ENCODE measurements around the gene ZBTB7C. TPM values are rescaled to one million over a fixed set of nuclear protein-coding genes. Genes with fewer than 3 reads are reported as not detected.

The ZBTB7C gene
- total RNA-seq, 1 donor: not detected

DNA sequence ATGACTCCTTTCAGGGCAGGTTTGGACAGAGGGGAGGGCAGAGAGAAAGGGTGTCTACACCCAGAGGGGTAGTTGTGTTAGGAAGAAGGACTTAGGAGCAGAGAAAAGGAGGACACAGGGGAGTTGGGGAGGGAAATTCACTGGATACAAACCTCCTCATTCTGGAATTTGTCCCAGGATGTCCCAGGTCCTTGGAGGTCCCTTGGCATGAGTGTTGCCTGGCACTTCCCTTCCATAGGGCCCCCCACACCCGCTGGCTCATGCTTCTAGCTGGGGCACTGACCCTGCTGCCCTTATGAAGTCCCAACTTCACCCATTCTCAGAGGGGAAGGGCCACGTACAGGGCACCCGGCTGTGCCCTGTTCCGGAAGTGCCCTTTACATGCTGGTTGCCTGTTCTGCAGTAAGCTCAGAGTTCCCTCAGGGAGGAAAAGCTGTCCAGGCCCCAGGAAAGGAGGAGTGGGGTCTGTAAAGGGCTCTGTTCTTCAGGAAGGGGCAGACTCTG, 385.1 kb downstream of the ZBTB7C start:
- DNase-seq (ENCODE audit: low read depth): no peak
- H3K4me3 ChIP-seq (ENCODE audit: low read depth, low read length): no peak overlapping the region
- TF ChIP-seq, protein P1, sequence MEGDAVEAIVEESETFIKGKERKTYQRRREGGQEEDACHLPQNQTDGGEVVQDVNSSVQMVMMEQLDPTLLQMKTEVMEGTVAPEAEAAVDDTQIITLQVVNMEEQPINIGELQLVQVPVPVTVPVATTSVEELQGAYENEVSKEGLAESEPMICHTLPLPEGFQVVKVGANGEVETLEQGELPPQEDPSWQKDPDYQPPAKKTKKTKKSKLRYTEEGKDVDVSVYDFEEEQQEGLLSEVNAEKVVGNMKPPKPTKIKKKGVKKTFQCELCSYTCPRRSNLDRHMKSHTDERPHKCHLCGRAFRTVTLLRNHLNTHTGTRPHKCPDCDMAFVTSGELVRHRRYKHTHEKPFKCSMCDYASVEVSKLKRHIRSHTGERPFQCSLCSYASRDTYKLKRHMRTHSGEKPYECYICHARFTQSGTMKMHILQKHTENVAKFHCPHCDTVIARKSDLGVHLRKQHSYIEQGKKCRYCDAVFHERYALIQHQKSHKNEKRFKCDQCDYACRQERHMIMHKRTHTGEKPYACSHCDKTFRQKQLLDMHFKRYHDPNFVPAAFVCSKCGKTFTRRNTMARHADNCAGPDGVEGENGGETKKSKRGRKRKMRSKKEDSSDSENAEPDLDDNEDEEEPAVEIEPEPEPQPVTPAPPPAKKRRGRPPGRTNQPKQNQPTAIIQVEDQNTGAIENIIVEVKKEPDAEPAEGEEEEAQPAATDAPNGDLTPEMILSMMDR (IDR thresholded peaks at IDR 0.05; ENCODE audit: insufficient read depth, low read depth, low read length): no peak

DNA sequence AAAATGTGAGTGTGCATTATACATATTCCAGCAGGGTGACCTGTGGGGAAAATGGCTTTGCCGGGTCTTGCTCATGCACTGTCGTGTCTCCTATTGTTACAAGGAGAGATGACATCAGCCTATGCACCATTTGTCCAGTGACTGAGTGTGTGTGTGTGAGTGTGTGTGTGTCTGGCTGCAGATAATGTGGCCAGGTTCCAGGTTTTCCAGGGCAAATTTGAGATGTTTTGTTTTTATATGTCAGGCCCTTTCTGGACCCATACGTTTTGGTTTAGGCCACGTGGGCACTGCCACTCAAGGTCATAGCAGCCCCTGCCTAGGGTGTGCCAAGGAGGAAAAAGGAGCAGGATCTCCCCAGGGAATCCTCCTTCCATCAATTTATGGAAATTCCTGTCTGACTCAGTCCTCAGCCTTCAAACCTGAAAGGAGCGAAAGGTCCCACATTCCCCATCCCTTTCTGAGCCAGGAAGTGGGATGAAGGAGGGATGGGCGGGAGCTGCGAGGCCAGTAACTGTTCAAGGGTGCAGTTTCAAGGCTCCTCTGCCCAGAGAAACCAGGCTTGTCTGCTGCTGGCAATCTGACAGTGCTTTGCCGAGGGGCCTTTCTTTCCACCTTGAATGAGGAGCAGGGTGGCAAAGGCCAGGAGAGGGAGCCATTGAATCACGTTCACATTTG, 385.7 kb downstream of the ZBTB7C start:
- peak; percentile 16 for DNase-seq (ENCODE audit: low read depth)
- H3K4me3 ChIP-seq (ENCODE audit: low read depth, low read length): no peak overlapping the region
- TF ChIP-seq, protein P1 (IDR thresholded peaks at IDR 0.05; ENCODE audit: insufficient read depth, low read depth, low read length): peak; percentile 49

GRCh38 chr18:48022531-48023329, 386.5 kb downstream of the ZBTB7C start:
- peak; percentile 67 for DNase-seq (ENCODE audit: low read depth)
- H3K4me3 ChIP-seq (ENCODE audit: low read depth, low read length): no peak overlapping the region
- TF ChIP-seq, protein P1 (IDR thresholded peaks at IDR 0.05; ENCODE audit: insufficient read depth, low read depth, low read length): peak; percentile 64

GRCh38 chr18:48022021-48022420, 387.2 kb downstream of the ZBTB7C start:
- no peak for DNase-seq (ENCODE audit: low read depth)
- H3K4me3 ChIP-seq (ENCODE audit: low read depth, low read length): no peak overlapping the region
- TF ChIP-seq, protein P1 (IDR thresholded peaks at IDR 0.05; ENCODE audit: insufficient read depth, low read depth, low read length): no peak

GRCh38 chr18:48021273-48021914, 387.8 kb downstream of the ZBTB7C start:
- no peak overlapping the region for H3K4me3 ChIP-seq (ENCODE audit: low read depth, low read length)
- DNase-seq (ENCODE audit: low read depth): no peak
- TF ChIP-seq, protein P1 (IDR thresholded peaks at IDR 0.05; ENCODE audit: insufficient read depth, low read depth, low read length): no peak

GRCh38 chr18:48020337-48021250, 388.6 kb downstream of the ZBTB7C start:
- TF ChIP-seq, protein P1 (IDR thresholded peaks at IDR 0.05; ENCODE audit: insufficient read depth, low read depth, low read length): no peak

More at GRCh38 chr18:48020337-48021250, 388.6 kb downstream of the ZBTB7C start:
- no peak for DNase-seq (ENCODE audit: low read depth)
- no peak overlapping the region for H3K4me3 ChIP-seq (ENCODE audit: low read depth, low read length)
